ENCODE measurements around the gene PLEKHJ1.

GRCh38 chr19:2193807-2194206, 42.3 kb downstream of the PLEKHJ1 start:
- TF ChIP-seq CTCF (IDR thresholded peaks at IDR 0.05) = no peak
- TF ChIP-seq POLR2AphosphoS5 (IDR thresholded peaks at IDR 0.05) = no peak
- no peak for TF ChIP-seq POLR2A (IDR thresholded peaks at IDR 0.05)
- TF ChIP-seq EP300 (IDR thresholded peaks at IDR 0.05) = no peak

Data from gastroesophageal sphincter (tissue), 3 donors.